Measurements from ENCODE around the gene HES4.
"Not testable (repeated sequence)": the region's sequence is repeated elsewhere in the genome, so short reads cannot be mapped to it uniquely, and the experiment has no call there.

HES4 gene

GRCh38 chr1:980602-981395 is 19.1 kb downstream of the HES4 start:
- DNase-seq (ENCODE audit: low spot score) = no peak

DNA sequence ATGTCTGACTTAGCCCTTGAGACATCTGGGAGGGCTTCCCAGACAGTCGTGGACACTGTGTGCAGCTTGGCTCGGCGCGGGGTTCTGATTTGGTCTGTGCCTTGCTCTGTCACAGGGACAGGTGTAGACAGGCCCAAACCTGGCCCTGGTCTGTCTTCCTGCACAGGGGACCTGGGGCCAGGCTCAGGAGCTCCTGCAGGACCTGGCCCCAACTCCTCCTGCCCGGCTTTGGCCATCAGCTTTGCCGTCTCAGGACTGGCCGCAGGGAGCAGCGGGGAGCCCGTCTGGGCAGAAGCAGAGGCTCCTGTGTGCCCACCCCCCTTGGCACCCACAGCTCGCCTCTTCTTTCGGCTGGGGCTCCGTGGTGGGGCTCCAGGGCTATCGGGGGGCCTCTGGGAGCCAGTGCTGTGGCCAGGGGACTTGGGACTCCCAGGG is 19.7 kb downstream of the HES4 start:
- DNase-seq (ENCODE audit: low spot score) = no peak

DNA sequence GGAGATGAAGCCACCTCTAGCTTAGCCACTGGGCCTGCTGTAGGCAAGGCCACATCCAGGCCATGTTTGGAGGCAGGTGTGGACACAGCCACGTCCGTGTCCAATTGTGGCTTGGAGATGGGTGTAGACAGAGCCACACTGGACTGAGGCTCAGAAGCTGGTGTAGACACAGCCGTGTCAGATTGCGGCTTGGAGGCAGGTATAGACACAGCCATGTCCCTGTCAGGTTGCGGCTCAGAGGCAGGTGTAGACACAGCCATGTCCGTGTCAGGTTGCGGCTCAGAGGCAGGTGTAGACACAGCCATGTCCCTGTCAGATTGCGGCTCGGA is 20.2 kb downstream of the HES4 start:
- no peak for DNase-seq (ENCODE audit: low spot score)

DNA sequence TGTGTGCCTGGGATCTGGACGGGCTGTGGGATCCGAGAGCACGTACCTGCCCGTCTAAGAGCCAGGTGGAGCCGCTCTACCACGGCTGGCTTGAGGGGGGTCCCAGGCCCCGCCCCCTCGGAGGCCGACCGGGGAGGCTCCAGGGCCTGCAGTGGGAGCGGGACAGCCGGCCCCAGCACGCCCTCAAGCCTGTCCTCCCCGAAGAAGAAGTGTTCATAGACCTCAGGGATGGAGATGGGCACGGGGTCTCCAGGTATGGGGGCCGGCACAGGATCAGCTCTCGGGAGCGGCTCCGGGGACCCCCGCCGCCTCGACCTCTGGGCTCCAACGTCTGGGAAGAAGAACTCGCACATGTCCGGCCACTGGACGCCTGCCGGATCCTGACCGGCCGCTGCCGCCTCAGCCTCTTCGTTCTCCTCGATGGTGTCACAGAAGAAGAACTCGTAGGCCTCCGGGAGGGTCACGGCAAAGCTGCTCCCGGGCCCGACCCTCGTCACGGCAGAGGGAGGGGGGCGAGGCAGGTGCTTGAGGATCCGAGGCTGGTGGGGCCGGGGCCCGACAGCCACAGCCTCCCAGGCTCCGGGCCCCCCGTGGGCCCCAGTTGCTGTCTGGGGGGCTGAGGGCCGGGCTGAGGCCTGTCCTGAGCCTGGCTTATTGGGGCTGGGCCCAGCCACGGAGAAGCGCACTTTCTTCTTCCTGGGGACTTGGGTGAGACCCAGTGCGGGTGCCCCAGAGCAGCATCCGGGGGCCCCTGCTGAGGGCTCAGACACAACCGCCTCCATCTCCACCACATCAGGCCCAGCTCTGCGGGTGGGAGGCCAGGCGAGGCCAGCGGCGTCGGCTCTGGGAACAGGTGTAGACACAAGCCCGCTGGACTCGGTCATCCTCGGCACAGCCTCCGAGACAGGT is 20.8 kb downstream of the HES4 start:
- no peak for DNase-seq (ENCODE audit: low spot score)

DNA sequence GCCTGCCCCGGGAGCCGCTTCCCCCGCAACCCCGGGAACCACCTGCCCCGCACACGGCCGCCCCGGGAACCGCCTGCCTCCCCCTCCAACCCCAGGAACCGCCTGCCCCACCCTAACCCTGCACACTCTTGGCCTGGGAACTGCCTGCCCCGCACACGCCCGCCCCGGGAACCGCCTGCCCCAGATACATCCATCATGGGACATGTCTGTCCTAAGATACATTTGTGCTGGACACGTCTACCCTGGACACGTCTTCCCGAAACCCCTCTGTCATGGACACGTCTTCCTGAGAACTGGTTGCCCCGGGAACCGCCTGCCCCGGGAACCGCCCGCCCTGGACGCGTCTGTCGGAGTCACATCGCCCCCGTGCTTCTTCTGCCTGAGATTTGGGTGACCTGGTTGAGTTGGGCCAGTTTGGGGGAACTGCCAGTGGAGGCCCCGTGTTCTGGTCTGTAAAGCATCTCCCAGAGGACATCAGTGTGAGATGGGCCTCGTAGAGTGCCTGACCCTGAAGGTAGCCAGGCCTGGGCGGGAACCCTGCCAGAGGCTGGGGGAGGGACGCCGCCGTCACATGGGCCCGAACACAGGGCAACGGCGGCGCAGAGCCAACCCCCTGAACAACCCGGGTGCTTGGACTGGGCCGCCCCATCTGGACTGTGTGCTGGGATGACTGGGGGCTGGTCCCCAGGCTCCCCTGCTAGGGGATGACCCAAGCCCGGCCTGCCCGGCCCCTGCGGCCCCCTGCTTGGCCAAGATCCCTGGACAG is 21.6 kb downstream of the HES4 start:
- DNase-seq (ENCODE audit: low spot score) = no peak

GRCh38 chr1:976791-977190 is 23.1 kb downstream of the HES4 start:
- DNase-seq (ENCODE audit: low spot score) = not testable (repeated sequence)

GRCh38 chr1:975896-976683 is 23.8 kb downstream of the HES4 start:
- peak; percentile 70 for DNase-seq (ENCODE audit: low spot score)

DNA sequence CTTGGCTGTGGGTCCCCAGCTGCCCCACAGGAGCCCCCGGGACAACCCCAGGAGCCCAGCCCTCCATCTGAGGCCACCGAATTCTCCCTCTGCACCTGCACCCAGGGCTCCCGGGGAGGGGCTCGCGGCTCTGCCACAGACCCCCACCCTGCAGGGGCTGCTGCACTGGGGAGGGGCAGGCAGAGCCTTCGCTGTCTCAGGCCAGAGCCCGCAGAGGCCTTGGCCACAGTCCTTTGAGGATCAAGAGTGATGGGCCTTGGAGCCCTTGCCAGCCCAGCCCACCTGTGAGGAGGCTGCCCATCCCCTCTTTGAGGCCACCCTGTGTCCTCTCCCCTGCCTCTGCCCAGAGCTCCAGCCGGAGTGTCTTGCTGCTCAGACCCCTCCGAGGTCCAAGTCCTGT is 24.5 kb downstream of the HES4 start:
- DNase-seq (ENCODE audit: low spot score) = no peak

DNA sequence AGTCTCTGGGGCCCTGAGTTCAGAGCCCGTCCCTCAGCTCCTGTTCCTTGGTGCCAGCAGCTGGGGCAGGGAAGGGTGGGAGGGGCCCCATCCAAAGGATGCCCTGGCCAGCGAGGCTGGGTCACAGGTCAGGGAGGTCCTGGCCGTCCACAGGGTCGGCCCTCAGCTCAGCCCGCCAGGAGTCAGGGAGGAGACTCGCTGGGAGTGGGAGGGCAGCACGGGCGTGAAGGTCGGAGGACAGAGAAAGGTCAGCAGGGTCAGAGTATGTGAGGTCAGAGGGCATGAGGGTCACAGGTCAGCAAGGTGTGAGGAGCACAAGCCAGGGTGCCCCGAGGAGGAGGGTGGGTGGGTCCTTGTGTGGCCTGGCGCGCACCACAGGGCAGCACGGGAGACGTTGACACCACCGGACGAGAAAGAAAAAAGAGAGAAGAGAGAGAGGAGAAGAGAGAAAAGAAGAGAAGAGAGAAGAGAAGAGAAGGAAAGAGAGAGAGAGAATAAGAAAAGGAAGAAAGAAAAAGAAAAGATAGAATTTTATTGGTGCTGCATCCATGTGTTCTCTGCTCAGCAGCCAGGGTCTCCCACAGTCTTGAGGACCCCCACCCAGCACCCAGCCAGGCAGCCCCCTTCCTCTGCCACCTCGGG is 25.1 kb downstream of the HES4 start:
- no peak for DNase-seq (ENCODE audit: low spot score)

- DNase-seq (ENCODE audit: low spot score) = no peak
Observed at GRCh38 chr1:974293-974640, 25.6 kb downstream of the HES4 start.

GRCh38 chr1:973459-974292 is 26.2 kb downstream of the HES4 start:
- no peak for DNase-seq (ENCODE audit: low spot score)

DNA sequence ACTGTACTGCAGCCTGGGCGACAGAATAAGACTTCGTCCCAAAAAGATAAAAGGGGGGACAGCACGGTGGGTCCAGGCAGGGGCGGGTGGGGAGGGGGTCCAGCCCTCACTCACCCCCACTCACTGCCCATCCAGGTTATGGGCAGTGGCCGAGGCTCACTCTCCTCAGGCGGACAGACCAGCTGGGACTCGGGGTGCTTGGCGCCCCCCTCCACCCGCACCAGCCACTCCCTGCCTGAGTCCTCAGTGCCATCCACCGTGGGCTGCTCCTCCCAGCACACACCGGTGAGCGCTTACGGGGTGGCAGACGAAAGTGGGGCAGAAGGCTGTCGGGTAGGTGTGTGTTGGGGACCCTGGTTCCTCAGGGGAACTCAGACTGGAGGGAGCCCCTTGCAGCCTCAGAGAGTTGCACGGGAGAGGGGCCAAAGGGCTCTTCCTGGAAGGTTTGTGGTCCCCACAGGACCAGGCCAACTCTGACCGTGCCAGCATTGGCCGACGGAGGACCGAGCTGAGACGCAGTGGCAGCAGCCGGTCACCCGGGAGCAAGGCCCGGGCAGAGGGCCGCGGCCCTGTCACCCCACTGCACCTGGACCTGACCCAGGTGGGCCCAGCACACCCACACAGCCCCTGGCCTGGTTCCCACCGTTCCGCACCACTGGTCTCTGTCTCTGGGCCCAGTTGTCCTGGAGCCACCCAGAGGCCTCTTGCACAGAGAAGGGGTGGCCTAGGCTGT is 27.0 kb downstream of the HES4 start:
- DNase-seq (ENCODE audit: low spot score) = no peak

DNA sequence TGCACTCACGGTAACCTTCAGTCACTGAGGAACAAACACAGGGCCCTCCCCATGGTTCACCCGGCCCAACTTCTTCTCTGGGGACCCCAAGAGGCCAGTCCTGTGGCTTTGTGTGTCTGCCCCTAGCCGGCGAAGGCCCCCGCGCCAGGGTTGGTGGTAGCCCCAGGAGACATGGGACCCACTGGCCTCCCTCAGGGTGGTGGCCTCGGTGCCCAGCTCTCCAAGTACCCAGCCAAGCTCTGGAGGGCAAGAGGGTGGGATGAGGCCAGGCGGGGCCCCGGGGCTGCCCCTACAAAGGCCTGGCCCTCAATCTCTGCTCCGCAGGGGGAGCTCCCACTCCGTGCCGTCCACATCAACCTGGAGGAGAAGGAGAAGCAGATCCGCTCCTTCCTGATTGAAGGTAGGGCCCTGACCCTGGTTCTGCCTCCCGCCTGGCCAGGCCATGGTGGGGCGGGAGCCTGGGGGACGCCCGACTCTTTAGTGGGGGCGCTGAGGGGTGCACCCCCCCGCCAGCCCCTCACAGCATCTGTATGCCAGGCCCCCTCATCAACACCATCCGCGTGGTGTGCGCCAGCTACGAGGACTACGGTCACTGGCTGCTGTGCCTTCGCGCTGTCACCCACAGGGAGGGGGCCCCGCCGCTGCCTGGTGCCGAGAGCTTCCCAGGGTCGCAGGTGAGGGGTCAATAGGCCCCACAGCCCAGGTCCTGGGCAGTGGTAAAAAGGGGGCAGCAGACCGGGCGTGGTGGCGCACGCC is 28.0 kb downstream of the HES4 start:
- no peak for DNase-seq (ENCODE audit: low spot score)

DNA sequence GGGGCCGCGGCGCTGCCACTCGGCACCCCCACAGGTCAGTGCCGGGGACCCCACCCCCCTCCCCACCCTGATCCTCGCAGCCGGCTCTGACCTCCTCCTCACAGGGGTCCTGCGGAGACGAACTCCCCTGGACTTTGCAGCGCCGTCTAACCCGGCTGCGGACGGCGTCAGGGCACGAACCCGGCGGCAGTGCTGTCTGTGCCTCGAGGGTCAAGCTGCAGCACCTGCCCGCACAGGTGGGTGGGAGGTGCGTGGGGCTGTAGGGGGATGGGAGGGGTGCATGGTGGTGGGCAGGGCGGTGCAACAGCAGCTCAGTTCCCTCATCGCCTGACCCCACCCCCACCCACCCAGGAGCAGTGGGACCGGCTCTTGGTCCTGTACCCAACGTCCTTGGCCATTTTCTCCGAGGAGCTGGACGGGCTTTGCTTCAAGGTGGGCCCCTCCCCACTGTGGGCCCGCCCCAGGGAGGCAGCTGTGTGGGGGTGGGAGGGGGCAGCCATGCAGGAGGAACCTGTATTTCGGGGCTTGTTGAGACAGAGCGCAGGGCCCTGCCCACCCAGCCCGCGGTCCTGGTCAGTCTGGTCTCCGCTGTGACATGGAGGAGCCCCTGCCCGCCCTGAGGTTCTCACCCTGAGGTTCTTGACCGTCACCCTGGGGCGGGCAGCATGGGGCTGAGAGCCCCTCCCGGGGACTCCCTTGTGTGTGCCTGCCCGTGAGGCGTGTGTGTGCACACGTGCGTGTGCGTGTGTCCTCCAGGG is 28.7 kb downstream of the HES4 start:
- DNase-seq (ENCODE audit: low spot score) = no peak

- no peak for DNase-seq (ENCODE audit: low spot score)
Observed at GRCh38 chr1:970242-970972, 29.5 kb downstream of the HES4 start.

- no peak for DNase-seq (ENCODE audit: low spot score)
Observed at GRCh38 chr1:969260-969855, 30.5 kb downstream of the HES4 start.
